GM12801 (cell line): ENCODE measurements around the gene CADPS2.

Experiments used
- TF ChIP-seq, protein P1 (sequence below): IDR thresholded peaks from one replicate; pipeline ENCODE4 v1.5.1; 2011; ENCODE audit warnings: control low read depth; ENCODE audit not compliant: insufficient read length; ENCODE audit errors: extremely low read depth

CADPS2 gene

DNA sequence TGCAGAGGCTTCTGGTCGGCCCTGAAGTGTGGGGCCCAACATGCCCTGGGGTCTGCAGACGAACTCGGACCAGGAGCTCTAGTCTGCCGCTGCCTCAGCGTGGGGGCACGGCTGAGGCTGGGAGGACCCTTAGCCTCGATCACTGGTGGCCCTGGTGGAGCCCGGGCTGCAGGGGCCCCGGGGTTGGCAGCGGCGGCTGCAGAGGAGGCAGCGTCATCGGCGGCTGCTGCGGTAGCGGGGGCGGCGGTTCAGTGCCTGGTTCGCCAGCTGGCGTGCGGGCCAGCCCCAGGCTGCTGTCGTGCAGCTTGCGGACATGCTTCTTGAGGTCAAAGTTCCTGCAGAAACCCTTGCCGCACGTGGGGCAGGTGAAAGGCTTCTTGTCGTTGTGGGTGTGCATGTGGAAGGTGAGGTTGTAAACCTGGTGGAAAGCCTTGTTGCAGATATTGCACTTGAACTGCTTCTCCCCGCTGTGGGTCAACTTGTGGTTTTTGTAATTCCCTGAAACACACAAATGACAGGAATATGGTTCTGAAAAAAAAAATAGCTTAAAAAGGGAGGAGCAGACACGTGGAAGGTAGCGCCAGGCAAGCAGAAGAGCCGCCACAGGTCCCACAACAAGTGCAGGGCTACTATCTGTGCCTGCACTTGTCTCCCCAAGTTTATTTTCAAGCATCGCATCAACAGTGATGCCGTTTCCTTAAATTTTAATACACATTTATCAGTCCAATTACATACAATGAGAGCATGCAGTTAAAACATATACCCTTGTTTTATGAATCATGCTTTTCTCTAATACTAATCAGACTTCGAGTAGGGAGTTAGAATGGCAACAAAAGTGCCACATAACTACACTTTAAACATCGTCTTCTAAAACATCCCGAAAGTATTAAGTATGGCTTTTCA lies 584.2 kb downstream of the CADPS2 start:
- TF ChIP-seq, protein P1, sequence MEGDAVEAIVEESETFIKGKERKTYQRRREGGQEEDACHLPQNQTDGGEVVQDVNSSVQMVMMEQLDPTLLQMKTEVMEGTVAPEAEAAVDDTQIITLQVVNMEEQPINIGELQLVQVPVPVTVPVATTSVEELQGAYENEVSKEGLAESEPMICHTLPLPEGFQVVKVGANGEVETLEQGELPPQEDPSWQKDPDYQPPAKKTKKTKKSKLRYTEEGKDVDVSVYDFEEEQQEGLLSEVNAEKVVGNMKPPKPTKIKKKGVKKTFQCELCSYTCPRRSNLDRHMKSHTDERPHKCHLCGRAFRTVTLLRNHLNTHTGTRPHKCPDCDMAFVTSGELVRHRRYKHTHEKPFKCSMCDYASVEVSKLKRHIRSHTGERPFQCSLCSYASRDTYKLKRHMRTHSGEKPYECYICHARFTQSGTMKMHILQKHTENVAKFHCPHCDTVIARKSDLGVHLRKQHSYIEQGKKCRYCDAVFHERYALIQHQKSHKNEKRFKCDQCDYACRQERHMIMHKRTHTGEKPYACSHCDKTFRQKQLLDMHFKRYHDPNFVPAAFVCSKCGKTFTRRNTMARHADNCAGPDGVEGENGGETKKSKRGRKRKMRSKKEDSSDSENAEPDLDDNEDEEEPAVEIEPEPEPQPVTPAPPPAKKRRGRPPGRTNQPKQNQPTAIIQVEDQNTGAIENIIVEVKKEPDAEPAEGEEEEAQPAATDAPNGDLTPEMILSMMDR, result no peak

DNA sequence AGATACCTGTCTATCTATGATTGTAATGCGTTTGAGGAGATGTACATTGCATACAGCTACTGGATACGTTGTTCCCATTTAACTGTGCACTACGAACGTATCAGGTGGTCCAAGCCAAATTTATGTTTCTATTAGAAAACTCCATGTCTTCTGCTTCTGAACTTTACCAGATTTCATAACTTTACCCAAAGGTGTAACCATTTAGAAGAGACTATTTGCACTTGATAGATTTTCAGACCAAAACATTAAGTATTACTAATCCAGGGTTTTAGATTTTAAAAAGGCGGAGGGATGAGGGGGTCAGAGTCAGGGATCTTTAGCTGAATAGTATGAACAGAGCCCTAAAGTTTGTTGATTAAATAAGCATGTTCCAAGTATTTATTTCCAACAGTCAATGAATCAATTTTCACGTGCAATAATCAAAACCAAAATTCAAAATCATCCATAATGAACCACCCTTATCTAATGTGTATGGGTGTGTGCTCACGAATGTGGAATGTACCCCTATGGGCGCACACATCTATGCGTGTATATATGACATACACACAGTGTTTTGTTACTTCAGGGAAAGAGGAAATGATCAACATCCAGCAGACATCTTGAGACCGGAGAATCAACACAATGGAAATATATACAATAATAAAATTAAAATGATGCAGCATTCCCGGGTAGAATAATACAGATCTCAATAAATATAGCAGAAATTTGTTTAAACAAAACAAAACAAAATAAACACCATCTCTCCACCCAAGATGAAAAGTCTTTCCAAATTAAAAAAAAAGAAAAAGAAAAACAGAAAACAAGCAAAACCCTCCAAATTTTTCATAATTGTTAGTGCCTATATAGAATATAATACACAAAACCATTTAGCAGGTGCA lies 585.1 kb downstream of the CADPS2 start:
- TF ChIP-seq, protein P1, result no peak

DNA sequence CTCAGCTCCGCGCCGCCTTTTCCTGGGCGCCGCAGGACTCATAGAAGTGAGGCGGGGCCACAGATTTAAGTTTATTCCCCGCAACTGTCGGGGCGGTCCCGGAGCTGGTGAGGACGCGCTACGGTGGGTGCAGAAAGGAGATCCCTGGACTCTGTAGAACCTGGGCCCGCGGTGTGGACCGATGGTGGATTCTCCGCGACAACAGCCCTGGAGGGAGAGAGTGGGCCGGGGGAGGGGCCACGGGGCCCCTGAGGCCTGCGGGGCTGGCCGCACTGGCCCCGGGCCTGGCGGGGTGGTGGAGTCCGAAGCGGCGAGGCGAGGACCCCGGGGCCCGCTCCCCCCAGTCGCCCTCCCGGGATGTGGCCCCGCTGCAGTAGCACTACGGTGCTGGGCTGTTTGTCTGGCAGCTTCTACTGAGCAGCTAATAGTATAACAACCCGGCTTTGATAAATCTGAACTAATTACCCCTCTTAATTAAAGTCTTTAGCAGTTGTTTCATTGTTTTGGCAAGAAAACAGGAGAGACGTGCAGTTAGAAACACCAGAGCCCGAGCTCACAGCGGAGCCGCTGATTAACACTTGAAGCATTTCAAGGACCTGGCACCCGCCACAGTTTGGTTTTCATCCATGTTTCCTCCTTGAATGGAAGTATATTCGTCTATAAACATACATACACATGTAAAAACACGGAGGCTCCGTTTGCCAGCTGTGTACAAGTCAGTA lies 585.9 kb downstream of the CADPS2 start:
- TF ChIP-seq, protein P1, result no peak

DNA sequence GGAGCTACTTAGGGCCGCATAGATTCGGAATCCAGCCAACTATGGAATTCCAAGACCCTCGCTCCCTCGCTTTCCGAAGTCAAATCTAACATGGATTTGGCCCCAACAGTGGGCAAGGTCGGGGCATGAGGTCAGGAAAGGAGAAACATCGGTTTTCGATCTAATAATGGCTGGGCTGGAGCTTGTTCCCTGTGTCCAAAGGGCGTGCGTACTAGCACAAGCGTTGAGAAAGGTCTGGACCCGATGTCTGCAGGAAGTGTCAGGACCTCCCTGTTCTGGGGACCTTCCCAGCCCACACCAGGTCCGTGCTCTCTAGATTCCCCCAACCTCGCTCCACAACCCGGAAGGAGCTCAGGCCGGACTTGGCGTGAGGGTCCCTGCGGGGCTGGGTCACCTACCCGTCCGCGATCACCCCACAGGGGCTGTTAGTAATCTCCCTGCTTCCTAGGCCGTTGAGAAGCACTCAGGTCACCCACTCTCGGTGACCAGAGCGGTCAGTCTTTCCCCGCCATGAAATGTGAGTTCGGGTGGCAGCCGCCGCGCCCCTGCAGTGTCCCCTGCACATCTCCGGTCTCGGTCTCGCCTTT lies 586.5 kb downstream of the CADPS2 start:
- TF ChIP-seq, protein P1, result no peak

DNA sequence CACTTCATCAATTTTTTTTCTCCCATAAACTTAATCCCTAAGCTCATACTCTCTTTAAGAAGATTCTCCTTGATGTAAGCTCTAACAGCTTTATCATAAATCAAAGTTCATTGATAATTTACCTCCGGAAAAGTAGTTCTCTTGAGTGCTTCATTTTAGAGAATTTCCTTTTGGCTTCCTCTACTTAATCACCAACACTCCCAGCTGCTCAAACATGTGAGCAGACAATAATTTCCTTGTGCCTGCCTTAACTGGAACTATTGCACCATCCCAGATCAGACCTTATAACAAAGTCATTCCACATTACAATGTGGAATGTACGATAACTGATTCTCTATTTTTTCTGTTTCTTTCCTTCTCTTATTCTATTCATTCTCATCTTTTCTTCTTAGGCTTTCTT lies 587.6 kb downstream of the CADPS2 start:
- TF ChIP-seq, protein P1, result no peak

DNA sequence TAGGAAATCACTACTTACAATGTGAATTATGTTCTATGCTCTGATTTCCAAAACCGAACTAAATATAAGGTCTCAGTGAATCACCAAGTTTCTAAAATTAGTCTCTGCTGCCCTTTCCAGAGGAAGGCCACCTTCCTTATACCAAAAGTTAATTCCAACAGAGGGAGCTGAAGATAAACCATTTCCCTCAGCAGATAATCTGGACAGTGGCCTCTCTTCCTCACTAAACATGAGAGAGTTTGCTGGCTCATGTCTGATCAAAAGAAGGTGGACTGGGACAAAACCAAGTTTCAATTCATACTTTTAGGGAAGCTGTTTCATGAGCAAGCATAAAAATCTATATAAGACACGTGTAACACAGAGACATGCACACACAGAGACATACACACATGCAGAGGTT lies 588.1 kb downstream of the CADPS2 start:
- TF ChIP-seq, protein P1, result no peak
